Panc1 (cell line): ENCODE measurements around the gene PCDHGA12. TPM values are rescaled to one million over a fixed set of nuclear protein-coding genes. Genes with fewer than 3 reads are reported as not detected.

ENCODE experiments used
- ATAC-seq: fragments of 200-7000 bp; cut with Tn5 transposase; 2 replicates; pipeline ENCODE4 v1.9.1; 2020; ENCODE audit warnings: mild to moderate bottlenecking, moderate library complexity
- BruUV-seq: library from RNA; stranded (reverse); fragments of 400-500 nt; replicated peaks from 2 replicates; lab custom pipeline; 2021; lab: Mats Ljungman, UMichigan
- CTCF ChIA-PET: fragments of 300-600 bp; sonication (Branson Sonifier 250); formaldehyde crosslinking; loops from one replicate; lab custom pipeline; 2022; ENCODE audit warnings: antibody characterized with exemption; lab: Charles Lee
- POLR2A ChIA-PET: fragments of 300-600 bp; sonication (Branson Sonifier 250); formaldehyde crosslinking; loops from one replicate; lab custom pipeline; 2022; ENCODE audit warnings: antibody characterized with exemption; lab: Charles Lee
- DNase-seq: peaks from one replicate; pipeline ENCODE4 v3.0.0-alpha.2; 2010; ENCODE audit warnings: low read depth, low spot score
- H3K27ac ChIP-seq: 2 replicates; pipeline ENCODE4 v1.5.1; 2011; ENCODE audit warnings: mild to moderate bottlenecking, low read length, inconsistent platforms
- H3K27me3 ChIP-seq: fragments of 200-500 bp; sonication (Bioruptor generic); 2 replicates; pipeline ENCODE4 v1.6.0; 2014; ENCODE audit warnings: low read length, inconsistent platforms; ENCODE audit not compliant: control insufficient read depth, insufficient read depth
- H3K36me3 ChIP-seq: fragments of 200-500 bp; sonication (Bioruptor generic); 2 replicates; pipeline ENCODE4 v1.5.1; 2014; ENCODE audit warnings: inconsistent platforms, mild to moderate bottlenecking, low read length, moderate library complexity; ENCODE audit not compliant: control insufficient read depth, insufficient read depth
- H3K4me1 ChIP-seq: 2 replicates; pipeline ENCODE4 v1.5.1; 2011; ENCODE audit warnings: inconsistent platforms, mild to moderate bottlenecking, low read length, moderate library complexity; ENCODE audit not compliant: control insufficient read depth, insufficient read depth
- H3K4me3 ChIP-seq, 2 experiments: 2 replicates each; pipeline ENCODE4 v1.5.1; 2011 to 2012; ENCODE audit warnings: low read depth in 2 of 2, low read length in 2 of 2, mild to moderate bottlenecking in 2 of 2, inconsistent platforms in 1 of 2, moderate library complexity in 1 of 2
- H3K9me3 ChIP-seq: fragments of 200-500 bp; sonication (Bioruptor generic); 2 replicates; pipeline ENCODE4 v1.5.1; 2014; ENCODE audit warnings: low read depth, mild to moderate bottlenecking, inconsistent platforms, low read length, moderate library complexity; ENCODE audit not compliant: control insufficient read depth, insufficient read depth
- CTCF ChIP-seq: fragments of 450-650 bp; IDR thresholded peaks from 2 replicates; pipeline ENCODE4 v1.5.1; 2017; ENCODE audit warnings: mild to moderate bottlenecking
- POLR2AphosphoS5 ChIP-seq: IDR thresholded peaks from 2 replicates; pipeline ENCODE4 v1.6.1; 2012; ENCODE audit warnings: mild to moderate bottlenecking, low read depth, low read length, moderate library complexity
- SIN3A ChIP-seq: IDR thresholded peaks from 2 replicates; pipeline ENCODE4 v1.6.1; 2012; ENCODE audit warnings: low read depth, mild to moderate bottlenecking, low read length, moderate library complexity, borderline replicate concordance; ENCODE audit not compliant: insufficient read depth
- TCF7L2 ChIP-seq: IDR thresholded peaks from 2 replicates; pipeline ENCODE4 v1.6.1; 2011; ENCODE audit warnings: mild to moderate bottlenecking, low read depth, low read length, inconsistent platforms
- in situ Hi-C: cut with HindIII; loops from 2 replicates; pipeline ENCODE4 v1.10.0; 2016; ENCODE audit warnings: low sequenced_read_pairs, low pct_unique_long_range_greater_than_20kb
- intact Hi-C: fragments of 100-400 bp; cut with micrococcal nuclease; formaldehyde crosslinking; loops from one replicate; pipeline ENCODE4 v1.10.0; 2022; ENCODE audit not compliant: unreplicated experiment
- total RNA-seq: library from RNA; stranded (reverse); gene quantifications from one replicate; pipeline ENCODE4 v1.2.1, GENCODE V29; 2021; ENCODE audit not compliant: unreplicated experiment
- TF ChIP-seq, protein P1 (sequence below), 2 experiments: IDR thresholded peaks; 2 replicates each; pipeline ENCODE4 v1.6.1; 2011 to 2012; ENCODE audit warnings: low read depth in 2 of 2, control low read depth in 1 of 2, low read length in 1 of 2, mild to moderate bottlenecking in 1 of 2, moderate library complexity in 1 of 2; ENCODE audit not compliant: insufficient read depth in 1 of 2

The PCDHGA12 gene
- total RNA-seq, 1 experiment from 2014 or later = 0.21 TPM

- in situ Hi-C loops = no loop called here
Measured at GRCh38 chr5:141434006-141434405, 3.7 kb downstream of the PCDHGA12 start.

GRCh38 chr5:141437221-141437620, 6.9 kb downstream of the PCDHGA12 start:
- Histone ChIP-seq H3K4me3 (no peak overlapping the region), H3K36me3 (no peaks in the 10 kb centered on the region), H3K27me3 (no peaks in the 10 kb centered on the region), H3K9me3 (no peaks in the 10 kb centered on the region; the same call in 1 of the 2 replicates), H3K27ac (no peak overlapping the region), H3K4me1 (no peaks in the 10 kb centered on the region)
- ATAC-seq (no peak), DNase-seq (no peak)
- POLR2A ChIA-PET = no interaction called here
- intact Hi-C loops = no loop called here
- CTCF ChIA-PET = interaction anchor here (0.6 kb wide), 1 partner anchor 101 kb away, joined by 3 read pairs; no protein-coding TSS in a partner anchor
- in situ Hi-C loops = no loop called here
- TF ChIP-seq TCF7L2 = no peak
- no peak for TF ChIP-seq CTCF
- TF ChIP-seq, protein P1, sequence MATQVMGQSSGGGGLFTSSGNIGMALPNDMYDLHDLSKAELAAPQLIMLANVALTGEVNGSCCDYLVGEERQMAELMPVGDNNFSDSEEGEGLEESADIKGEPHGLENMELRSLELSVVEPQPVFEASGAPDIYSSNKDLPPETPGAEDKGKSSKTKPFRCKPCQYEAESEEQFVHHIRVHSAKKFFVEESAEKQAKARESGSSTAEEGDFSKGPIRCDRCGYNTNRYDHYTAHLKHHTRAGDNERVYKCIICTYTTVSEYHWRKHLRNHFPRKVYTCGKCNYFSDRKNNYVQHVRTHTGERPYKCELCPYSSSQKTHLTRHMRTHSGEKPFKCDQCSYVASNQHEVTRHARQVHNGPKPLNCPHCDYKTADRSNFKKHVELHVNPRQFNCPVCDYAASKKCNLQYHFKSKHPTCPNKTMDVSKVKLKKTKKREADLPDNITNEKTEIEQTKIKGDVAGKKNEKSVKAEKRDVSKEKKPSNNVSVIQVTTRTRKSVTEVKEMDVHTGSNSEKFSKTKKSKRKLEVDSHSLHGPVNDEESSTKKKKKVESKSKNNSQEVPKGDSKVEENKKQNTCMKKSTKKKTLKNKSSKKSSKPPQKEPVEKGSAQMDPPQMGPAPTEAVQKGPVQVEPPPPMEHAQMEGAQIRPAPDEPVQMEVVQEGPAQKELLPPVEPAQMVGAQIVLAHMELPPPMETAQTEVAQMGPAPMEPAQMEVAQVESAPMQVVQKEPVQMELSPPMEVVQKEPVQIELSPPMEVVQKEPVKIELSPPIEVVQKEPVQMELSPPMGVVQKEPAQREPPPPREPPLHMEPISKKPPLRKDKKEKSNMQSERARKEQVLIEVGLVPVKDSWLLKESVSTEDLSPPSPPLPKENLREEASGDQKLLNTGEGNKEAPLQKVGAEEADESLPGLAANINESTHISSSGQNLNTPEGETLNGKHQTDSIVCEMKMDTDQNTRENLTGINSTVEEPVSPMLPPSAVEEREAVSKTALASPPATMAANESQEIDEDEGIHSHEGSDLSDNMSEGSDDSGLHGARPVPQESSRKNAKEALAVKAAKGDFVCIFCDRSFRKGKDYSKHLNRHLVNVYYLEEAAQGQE (IDR thresholded peaks at IDR 0.05; ENCODE audit: insufficient read depth in 1 of 2, low read depth in 2 of 2, low read length in 1 of 2) = no peak
- TF ChIP-seq POLR2AphosphoS5 = no peak
- TF ChIP-seq SIN3A = no peak
- no TSS peak for BruUV-seq

More at GRCh38 chr5:141434006-141434405, 3.7 kb downstream of the PCDHGA12 start:
- Histone ChIP-seq H3K27ac (no peak overlapping the region), H3K27me3 (no peaks in the 10 kb centered on the region), H3K9me3 (no peaks in the 10 kb centered on the region; the same call in 1 of the 2 replicates), H3K36me3 (no peaks in the 10 kb centered on the region), H3K4me1 (no peaks in the 10 kb centered on the region), H3K4me3 (no peak overlapping the region)
- BruUV-seq = no TSS peak
- TF ChIP-seq TCF7L2 = no peak
- no peak for TF ChIP-seq POLR2AphosphoS5
- TF ChIP-seq CTCF = no peak
- TF ChIP-seq, protein P1 (IDR thresholded peaks at IDR 0.05; ENCODE audit: insufficient read depth in 1 of 2, low read depth in 2 of 2, low read length in 1 of 2) = no peak
- no peak for TF ChIP-seq SIN3A
- CTCF ChIA-PET = no interaction called here
- POLR2A ChIA-PET = no interaction called here
- ATAC-seq (no peak), DNase-seq (no peak)
- intact Hi-C loops = no loop called here
